Activated naive CD4-positive, alpha-beta T cell treated with anti-CD3 and anti-CD28 coated beads, Interleukin-2, amount 10 ng/mL, durations not matched to agents 7 days and 5 days (primary cell): ENCODE results near the gene ZFX.

Experiments
- CTCF ChIA-PET: fragments of 350-600 bp; sonication (Branson Sonifier 250); formaldehyde crosslinking; loops from one replicate; lab custom pipeline; 2021; ENCODE audit warnings: antibody characterized with exemption; lab: Charles Lee
- DNase-seq: peaks from one replicate; pipeline ENCODE4 v3.0.0-alpha.2; 2020
- H3K27ac Mint-ChIP-seq: one replicate; pipeline ENCODE4 v1.8.0; 2021; ENCODE audit warnings: mild to moderate bottlenecking, moderate library complexity, mixed read lengths
- H3K27me3 Mint-ChIP-seq: one replicate; pipeline ENCODE4 v1.8.0; 2021; ENCODE audit warnings: mild to moderate bottlenecking, mixed read lengths
- H3K36me3 Mint-ChIP-seq: one replicate; pipeline ENCODE4 v1.8.0; 2021; ENCODE audit warnings: mixed read lengths
- H3K4me1 Mint-ChIP-seq: one replicate; pipeline ENCODE4 v1.8.0; 2021; ENCODE audit warnings: mixed read lengths
- H3K4me3 Mint-ChIP-seq: one replicate; pipeline ENCODE4 v1.8.0; 2021; ENCODE audit warnings: mild to moderate bottlenecking, moderate library complexity, mixed read lengths
- H3K9me3 Mint-ChIP-seq: one replicate; pipeline ENCODE4 v1.8.0; 2021; ENCODE audit warnings: mixed read lengths

Gene ZFX

GRCh38 chrX:24226176-24226575 is 76.6 kb downstream of the ZFX start:
- DNase-seq, result no peak
- Mint-ChIP-seq H3K4me3 (no peak overlapping the region), H3K27ac (no peak overlapping the region), H3K27me3 (no peaks in the 10 kb centered on the region), H3K4me1 (peaks cover 1% of the 10 kb centered on the region), H3K36me3 (no peaks in the 10 kb centered on the region), H3K9me3 (peaks cover 4% of the 10 kb centered on the region)
- CTCF ChIA-PET, result no interaction called here

- Mint-ChIP-seq H3K4me3 (no peak overlapping the region), H3K9me3 (peaks cover 4% of the 10 kb centered on the region), H3K27me3 (peaks cover 6% of the 10 kb centered on the region), H3K27ac (no peak overlapping the region), H3K36me3 (no peaks in the 10 kb centered on the region), H3K4me1 (peaks cover 2% of the 10 kb centered on the region)
- DNase-seq, result no peak
- CTCF ChIA-PET, result no interaction called here
Measured at GRCh38 chrX:24228596-24228995, 79.1 kb downstream of the ZFX start.

DNA sequence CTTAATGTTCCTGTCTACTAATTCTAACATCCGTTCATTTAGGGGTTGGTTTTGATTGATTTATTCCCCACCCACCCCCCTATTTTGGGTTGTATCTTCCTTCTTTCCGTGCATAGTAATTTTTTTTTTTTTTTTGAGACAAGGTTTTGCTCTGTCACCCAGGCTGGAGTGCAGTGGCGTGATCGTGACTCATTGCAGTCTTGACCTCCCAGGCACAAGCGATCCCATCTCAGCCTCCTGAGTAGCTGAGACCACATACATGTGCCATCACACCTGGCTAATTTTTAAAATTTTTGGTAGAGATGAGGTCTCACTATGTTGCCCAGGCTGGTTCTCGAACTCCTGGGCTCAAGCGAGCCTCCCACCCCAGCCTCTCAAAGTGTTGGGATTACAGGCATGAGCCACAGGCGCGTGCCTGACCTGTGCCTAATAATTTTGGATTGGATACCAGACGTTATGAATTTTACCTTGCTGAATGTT is 79.9 kb downstream of the ZFX start:
- Mint-ChIP-seq H3K27me3 (peaks cover 6% of the 10 kb centered on the region), H3K4me1 (peaks cover 2% of the 10 kb centered on the region), H3K9me3 (peaks cover 4% of the 10 kb centered on the region), H3K27ac (no peak overlapping the region), H3K4me3 (no peak overlapping the region), H3K36me3 (no peaks in the 10 kb centered on the region)
- no peak for DNase-seq
- CTCF ChIA-PET, result no interaction called here

- CTCF ChIA-PET, result no interaction called here
- DNase-seq, result no peak
Measured at GRCh38 chrX:24229976-24230375, 80.4 kb downstream of the ZFX start.

GRCh38 chrX:24231131-24231540 is 81.6 kb downstream of the ZFX start:
- Mint-ChIP-seq H3K9me3 (no peaks in the 10 kb centered on the region), H3K27me3 (peaks cover 6% of the 10 kb centered on the region), H3K36me3 (no peaks in the 10 kb centered on the region), H3K4me1 (peaks cover 9% of the 10 kb centered on the region), H3K4me3 (no peak overlapping the region), H3K27ac (no peak overlapping the region)
- CTCF ChIA-PET, result no interaction called here
- no peak for DNase-seq

More at GRCh38 chrX:24229976-24230375, 80.4 kb downstream of the ZFX start:
- Mint-ChIP-seq H3K4me1 (peaks cover 2% of the 10 kb centered on the region), H3K9me3 (peaks cover 4% of the 10 kb centered on the region), H3K36me3 (no peaks in the 10 kb centered on the region), H3K27me3 (peaks cover 6% of the 10 kb centered on the region), H3K27ac (no peak overlapping the region), H3K4me3 (no peak overlapping the region)

GRCh38 chrX:24231641-24232179 is 82.2 kb downstream of the ZFX start:
- no peak overlapping the region for H3K4me3 Mint-ChIP-seq
- peaks cover 9% of the 10 kb centered on the region for H3K4me1 Mint-ChIP-seq
- H3K9me3 Mint-ChIP-seq, result no peaks in the 10 kb centered on the region
- CTCF ChIA-PET, result no interaction called here
- H3K27me3 Mint-ChIP-seq, result peaks cover 6% of the 10 kb centered on the region
- H3K36me3 Mint-ChIP-seq, result no peaks in the 10 kb centered on the region
- H3K27ac Mint-ChIP-seq, result no peak overlapping the region
- no peak for DNase-seq

GRCh38 chrX:24232796-24233195 is 83.3 kb downstream of the ZFX start:
- H3K4me1 Mint-ChIP-seq, result peaks cover 9% of the 10 kb centered on the region
- no peak for DNase-seq
- CTCF ChIA-PET, result interaction anchor here (0.6 kb wide), 1 partner anchor 43 kb away, joined by 3 read pairs; no protein-coding TSS in a partner anchor
- no peak overlapping the region for H3K4me3 Mint-ChIP-seq
- no peak overlapping the region for H3K27ac Mint-ChIP-seq
- no peaks in the 10 kb centered on the region for H3K36me3 Mint-ChIP-seq
- no peaks in the 10 kb centered on the region for H3K9me3 Mint-ChIP-seq
- H3K27me3 Mint-ChIP-seq, result peaks cover 6% of the 10 kb centered on the region

- DNase-seq, result no peak
- CTCF ChIA-PET, result interaction anchor here (1.2 kb wide), 1 partner anchor 8 kb away, joined by 4 read pairs; no protein-coding TSS in a partner anchor
- no peak overlapping the region for H3K4me3 Mint-ChIP-seq
- no peaks in the 10 kb centered on the region for H3K36me3 Mint-ChIP-seq
- H3K4me1 Mint-ChIP-seq, result peaks cover 11% of the 10 kb centered on the region
- H3K27ac Mint-ChIP-seq, result no peak overlapping the region
- H3K9me3 Mint-ChIP-seq, result no peaks in the 10 kb centered on the region
- H3K27me3 Mint-ChIP-seq, result peaks cover 11% of the 10 kb centered on the region
Measured at GRCh38 chrX:24235084-24235710, 85.7 kb downstream of the ZFX start.

DNA sequence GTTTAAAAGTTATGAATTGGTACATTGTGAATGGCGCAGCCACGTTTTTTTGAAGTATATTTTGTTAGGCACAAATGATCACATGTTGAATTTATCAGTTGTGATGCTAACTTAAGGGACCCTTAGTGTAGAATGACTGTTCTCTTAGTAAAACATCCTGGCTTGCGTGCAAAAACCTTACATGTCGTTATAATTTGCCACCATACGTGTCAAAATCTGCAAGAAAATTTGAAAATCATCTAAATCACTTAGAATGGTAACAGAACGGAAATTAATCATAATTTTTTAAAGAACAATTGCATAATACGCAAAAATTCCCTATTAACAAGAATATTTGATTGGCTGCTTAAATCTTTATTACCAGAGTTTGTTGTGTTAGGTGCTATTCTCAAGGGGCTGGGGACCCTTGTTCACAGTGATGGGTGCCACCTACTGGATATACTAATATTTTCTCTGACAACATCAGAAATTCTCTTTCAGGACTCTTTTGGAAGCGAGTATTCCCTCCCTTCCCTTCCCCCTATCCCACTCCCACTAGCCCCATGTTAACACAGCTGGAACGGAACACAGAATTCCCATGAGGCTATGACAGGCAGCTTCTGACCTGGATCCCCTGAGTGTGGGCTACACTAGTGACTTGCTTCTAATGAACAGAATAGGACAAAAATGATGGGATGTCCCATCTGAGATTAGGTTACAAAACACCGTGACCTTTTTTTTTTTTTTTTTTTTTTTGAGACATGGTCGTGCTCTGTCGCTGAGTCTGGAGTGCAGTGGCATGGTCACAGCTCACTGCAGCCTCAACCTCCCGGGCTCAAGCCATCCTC is 92.5 kb downstream of the ZFX start:
- no peaks in the 10 kb centered on the region for H3K36me3 Mint-ChIP-seq
- CTCF ChIA-PET, result interaction anchor here (0.6 to 1.0 kb wide), 4 partner anchors 8 to 219 kb away, joined by 3 to 4 read pairs (median 4); no protein-coding TSS in a partner anchor
- no peak overlapping the region for H3K4me3 Mint-ChIP-seq
- H3K4me1 Mint-ChIP-seq, result peaks cover 7% of the 10 kb centered on the region
- H3K27ac Mint-ChIP-seq, result no peak overlapping the region
- H3K27me3 Mint-ChIP-seq, result peaks cover 9% of the 10 kb centered on the region
- DNase-seq, result no peak
- H3K9me3 Mint-ChIP-seq, result no peaks in the 10 kb centered on the region

- peaks cover 7% of the 10 kb centered on the region for H3K4me1 Mint-ChIP-seq
Measured at GRCh38 chrX:24242649-24243175, 93.2 kb downstream of the ZFX start.

GRCh38 chrX:24243188-24243587 is 93.7 kb downstream of the ZFX start:
- Mint-ChIP-seq H3K4me3 (no peak overlapping the region), H3K27ac (no peak overlapping the region), H3K9me3 (no peaks in the 10 kb centered on the region), H3K27me3 (peaks cover 9% of the 10 kb centered on the region), H3K4me1 (peaks cover 5% of the 10 kb centered on the region), H3K36me3 (no peaks in the 10 kb centered on the region)
- DNase-seq, result no peak
- CTCF ChIA-PET, result interaction anchor here (0.9 kb wide), 1 partner anchor 9 kb away, joined by 4 read pairs; no protein-coding TSS in a partner anchor

More at GRCh38 chrX:24242649-24243175, 93.2 kb downstream of the ZFX start:
- no peak for DNase-seq
- Mint-ChIP-seq H3K36me3 (no peaks in the 10 kb centered on the region), H3K27me3 (peaks cover 9% of the 10 kb centered on the region), H3K4me3 (no peak overlapping the region), H3K9me3 (no peaks in the 10 kb centered on the region), H3K27ac (no peak overlapping the region)
- CTCF ChIA-PET, result interaction anchor here (0.6 to 1.0 kb wide), 4 partner anchors 8 to 220 kb away, joined by 3 to 4 read pairs (median 4); no protein-coding TSS in a partner anchor

DNA sequence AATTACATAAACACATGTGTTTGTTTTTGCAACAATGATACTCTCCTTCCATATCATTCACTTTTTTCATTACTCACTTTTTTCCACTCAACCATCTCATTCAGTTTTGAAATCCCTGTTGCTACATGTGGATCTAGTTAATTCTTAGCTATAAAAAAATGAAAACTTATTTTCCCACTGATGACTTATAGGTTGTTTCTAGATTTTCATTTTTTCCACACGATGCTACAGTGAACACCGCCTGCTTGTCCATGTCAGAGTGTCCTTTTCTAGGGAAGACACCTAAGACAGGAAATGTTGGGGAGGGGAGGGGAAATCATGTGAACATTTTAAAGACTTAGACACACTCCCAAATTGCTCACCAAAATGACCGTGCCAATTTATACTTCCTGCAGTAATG is 94.2 kb downstream of the ZFX start:
- peaks cover 5% of the 10 kb centered on the region for H3K4me1 Mint-ChIP-seq
- no peak for DNase-seq
- peaks cover 6% of the 10 kb centered on the region for H3K27me3 Mint-ChIP-seq
- no peak overlapping the region for H3K27ac Mint-ChIP-seq
- H3K4me3 Mint-ChIP-seq, result no peak overlapping the region
- CTCF ChIA-PET, result interaction anchor here (0.5 kb wide), 1 partner anchor 204 kb away, joined by 3 read pairs; no protein-coding TSS in a partner anchor
- H3K9me3 Mint-ChIP-seq, result no peaks in the 10 kb centered on the region
- H3K36me3 Mint-ChIP-seq, result no peaks in the 10 kb centered on the region

GRCh38 chrX:24245202-24245601 is 95.7 kb downstream of the ZFX start:
- peaks cover 5% of the 10 kb centered on the region for H3K4me1 Mint-ChIP-seq
- H3K9me3 Mint-ChIP-seq, result no peaks in the 10 kb centered on the region
- CTCF ChIA-PET, result no interaction called here
- H3K4me3 Mint-ChIP-seq, result no peak overlapping the region
- DNase-seq, result no peak
- H3K36me3 Mint-ChIP-seq, result no peaks in the 10 kb centered on the region
- peaks cover 5% of the 10 kb centered on the region for H3K27me3 Mint-ChIP-seq
- no peak overlapping the region for H3K27ac Mint-ChIP-seq

DNA sequence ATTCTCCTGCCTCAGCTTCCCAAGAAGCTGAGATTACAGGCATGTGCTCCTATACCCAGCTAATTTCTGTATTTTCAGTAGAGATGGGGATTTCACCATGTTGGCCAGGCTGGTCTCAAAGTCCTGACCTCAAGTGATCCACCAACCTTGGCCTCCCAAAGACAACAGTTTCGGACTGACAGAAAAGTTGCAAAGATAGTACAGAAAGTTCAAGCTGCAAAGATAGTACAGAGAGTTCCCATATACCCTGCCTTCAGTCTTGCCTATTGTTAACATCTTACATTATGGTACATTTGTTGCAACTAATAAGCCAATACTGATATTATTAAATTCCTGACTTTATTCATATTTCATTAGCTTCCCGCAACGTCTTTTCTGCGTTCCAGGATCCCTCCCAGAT is 98.5 kb downstream of the ZFX start:
- Mint-ChIP-seq H3K4me1 (peaks cover 5% of the 10 kb centered on the region), H3K9me3 (no peaks in the 10 kb centered on the region), H3K27ac (no peak overlapping the region), H3K4me3 (no peak overlapping the region), H3K27me3 (peaks cover 5% of the 10 kb centered on the region), H3K36me3 (no peaks in the 10 kb centered on the region)
- CTCF ChIA-PET, result interaction anchor here (0.6 to 2.0 kb wide), 2 partner anchors 13 to 193 kb away, joined by 4 to 5 read pairs; partner anchors contain the start of gene EIF2S3
- DNase-seq, result no peak
